Ovary (tissue), 9 donors: ENCODE results near the gene PTPRG. TPM values are rescaled to one million over a fixed set of nuclear protein-coding genes. Genes with fewer than 3 reads are reported as not detected.
A peak's percentile ranks its signal among the peaks of the same experiment; 100 is the strongest.

Experiments used
- DNase-seq, 5 donors: peaks; one replicate each; pipeline ENCODE4 v3.0.0-alpha.2; 2019 to 2020
- H3K27ac ChIP-seq, 2 donors: fragments of 200-600 bp; one replicate each; pipeline versions ENCODE4 v1.5.1 to v1.8.0; 2019 to 2022
- H3K27me3 ChIP-seq: fragments of 200-600 bp; one replicate; pipeline ENCODE4 v1.8.0; 2022
- H3K36me3 ChIP-seq: fragments of 200-600 bp; sonication (generic); one replicate; pipeline ENCODE4 v1.5.1; 2019
- H3K4me1 ChIP-seq: one replicate; pipeline ENCODE4 v1.8.1; 2013; ENCODE audit warnings: mild to moderate bottlenecking, moderate library complexity; ENCODE audit not compliant: insufficient read depth
- H3K4me3 ChIP-seq: fragments of 200-600 bp; sonication (generic); one replicate; pipeline ENCODE4 v1.5.1; 2017
- H3K9me3 ChIP-seq, 2 donors: fragments of 200-600 bp in 1 of 2; sonication (generic) in 1 of 2; one replicate each; pipeline versions ENCODE4 v1.5.1 to v1.8.1; 2013 to 2019; ENCODE audit warnings: mild to moderate bottlenecking in 1 of 2, moderate library complexity in 1 of 2
- CTCF ChIP-seq, 3 donors: fragments of 450-650 bp in 2 of 3; fragments of 200-600 bp in 1 of 3; IDR thresholded peaks; one replicate each; pipeline versions ENCODE4 v1.5.1 to v1.8.0; 2016 to 2022; ENCODE audit warnings: antibody characterized with exemption in 3 of 3, mild to moderate bottlenecking in 1 of 3
- EP300 ChIP-seq: sonication (generic); formaldehyde crosslinking; IDR thresholded peaks from one replicate; pipeline ENCODE4 v1.6.1; 2017; ENCODE audit warnings: antibody characterized with exemption
- POLR2A ChIP-seq: fragments of 450-650 bp; IDR thresholded peaks from one replicate; pipeline ENCODE4 v1.6.1; 2017; ENCODE audit warnings: antibody characterized with exemption, mild to moderate bottlenecking, moderate library complexity
- WGBS, 3 donors: extraction: QIAGEN DNeasy Blood & Tissue Kit in 1 of 3; methylation state at CpG; one replicate each; pipeline versions ENCODE4 v1.1.5 to v1.1.7; 2013 to 2017; 5-methylcytosine and 5-hydroxymethylcytosine counted together
- intact Hi-C, 4 donors: fragments of 100-400 bp; cut with DNase I; formaldehyde crosslinking; loops; one replicate each; pipeline versions ENCODE4 v1.11.0 to v1.15.1; 2022 to 2023
- polyA plus RNA-seq, 2 donors: library from polyadenylated mRNA; stranded (reverse); fragments of 200-250 nt in 1 of 2; fragments of 350-450 nt in 1 of 2; fragmentation: Illumina TruSeq in 1 of 2; extraction: RNeasy Lipid Tissue Mini Kit (QIAGEN cat#74804) in 1 of 2; gene quantifications; one replicate each; pipeline ENCODE4 v1.2.3, GENCODE V29; 2013 to 2014
- total RNA-seq, 7 donors: library from RNA; depleted of rRNA in 2 of 7; stranded (reverse); fragments of >200 nt in 2 of 7; fragmentation: NEBNext Ultra II Directional in 3 of 7; extraction: Animal tissue kit (Norgen Biotek cat#: 25700) in 3 of 7; gene quantifications; one replicate each; pipeline versions ENCODE4 v1.1.0 to v1.2.4, GENCODE V29; 2016 to 2023
- donor health status: DM: no; HTN: no; CAD: no; lungs with moderate emphysema.
- donor health status: DM: no; HTN: no; CAD: no.
- donor health status: Bipolar disorder and iron deficiency.
- donor health status: DM: yes; HTN: yes; CAD: no.
- donor health status: DM: no; HTN: no; CAD: no.
- donor health status: DM: yes; HTN: yes; CAD: no.

Gene PTPRG
- total and polyA plus RNA-seq, 9 donors, result 18.2 to 87.9 (median 47.7) TPM

DNA sequence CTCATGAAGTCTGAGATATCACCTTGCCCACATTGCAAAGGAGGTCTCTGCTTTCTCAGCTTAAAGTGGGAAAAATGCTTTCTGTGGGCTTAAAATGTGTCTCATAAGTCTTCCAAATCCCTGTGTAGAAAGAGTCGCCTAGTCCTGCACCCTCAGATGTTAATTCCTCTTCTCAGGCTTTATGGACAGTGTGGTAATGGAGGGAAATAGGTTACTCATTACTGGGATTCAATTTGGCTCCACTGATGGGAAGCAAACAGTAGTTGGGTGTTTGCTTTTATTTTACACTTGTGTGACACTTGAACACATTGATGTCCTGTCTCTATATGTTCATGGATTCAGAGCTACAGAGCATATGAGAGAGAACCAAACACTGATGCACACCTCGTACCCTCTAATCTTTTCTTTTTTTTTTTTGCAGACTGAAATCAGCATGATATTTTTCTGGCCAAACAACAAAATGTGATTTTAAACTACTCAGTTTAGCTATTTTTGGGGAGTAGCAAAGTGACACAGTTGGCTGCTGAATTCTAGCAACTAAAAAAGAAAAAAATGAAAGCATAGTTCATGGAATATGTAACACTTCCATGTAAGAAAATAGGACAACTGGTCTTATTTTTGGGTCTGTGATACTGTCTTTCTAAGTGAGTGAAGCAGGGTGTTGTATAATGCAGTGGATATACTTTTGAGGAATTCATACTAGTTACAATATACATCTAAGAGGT lies 8.6 kb downstream of the PTPRG start:
- H3K27me3 ChIP-seq, result no peaks in the 10 kb centered on the region
- no peak overlapping the region for H3K4me3 ChIP-seq
- peaks cover 1% of the 10 kb centered on the region for H3K4me1 ChIP-seq
- DNase-seq, result no peak
- intact Hi-C loops, result loop anchor here in 2 of 4 donors (10.0 kb wide), 2 partner anchors 375 to 615 kb away; no protein-coding TSS in a partner anchor
- H3K27ac ChIP-seq, result no peak overlapping the region
- 71 to 73% (median 71%) methylated on average over 2 of the region's 2 CpGs for WGBS, 3 donors
- TF ChIP-seq CTCF (IDR thresholded peaks at IDR 0.05) (no peak), POLR2A (no peak), EP300 (no peak)
- H3K36me3 ChIP-seq, result no peaks in the 10 kb centered on the region
- no peaks in the 10 kb centered on the region for H3K9me3 ChIP-seq

DNA sequence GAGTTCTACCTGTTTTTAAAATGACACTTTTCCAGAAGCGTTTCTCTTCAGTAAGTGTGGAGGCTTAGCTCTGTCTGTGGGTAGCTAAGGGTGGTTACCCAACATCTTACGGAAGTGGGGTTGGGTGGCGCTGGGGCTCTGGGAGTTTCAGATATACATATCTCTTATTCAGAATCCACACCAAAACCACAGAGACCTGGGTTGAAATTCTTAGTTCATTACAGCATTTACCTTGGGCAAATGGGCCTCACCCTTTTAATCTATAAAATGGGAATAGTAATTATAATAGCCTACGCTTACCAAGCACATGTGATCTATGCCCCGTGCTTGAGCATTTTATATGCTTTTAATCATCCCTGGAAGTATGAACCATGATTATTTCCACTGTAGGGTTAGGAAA lies 9.4 kb downstream of the PTPRG start:
- Histone ChIP-seq H3K27ac (no peak overlapping the region), H3K4me1 (peaks cover 1% of the 10 kb centered on the region), H3K9me3 (no peaks in the 10 kb centered on the region), H3K27me3 (no peaks in the 10 kb centered on the region), H3K36me3 (no peaks in the 10 kb centered on the region), H3K4me3 (no peak overlapping the region)
- 92 to 95% (median 94%) methylated on average over 5 of the region's 5 CpGs for WGBS, 3 donors
- intact Hi-C loops, result no loop called here
- TF ChIP-seq POLR2A, result no peak
- no peak for TF ChIP-seq CTCF (IDR thresholded peaks at IDR 0.05)
- no peak for TF ChIP-seq EP300
- no peak for DNase-seq

DNA sequence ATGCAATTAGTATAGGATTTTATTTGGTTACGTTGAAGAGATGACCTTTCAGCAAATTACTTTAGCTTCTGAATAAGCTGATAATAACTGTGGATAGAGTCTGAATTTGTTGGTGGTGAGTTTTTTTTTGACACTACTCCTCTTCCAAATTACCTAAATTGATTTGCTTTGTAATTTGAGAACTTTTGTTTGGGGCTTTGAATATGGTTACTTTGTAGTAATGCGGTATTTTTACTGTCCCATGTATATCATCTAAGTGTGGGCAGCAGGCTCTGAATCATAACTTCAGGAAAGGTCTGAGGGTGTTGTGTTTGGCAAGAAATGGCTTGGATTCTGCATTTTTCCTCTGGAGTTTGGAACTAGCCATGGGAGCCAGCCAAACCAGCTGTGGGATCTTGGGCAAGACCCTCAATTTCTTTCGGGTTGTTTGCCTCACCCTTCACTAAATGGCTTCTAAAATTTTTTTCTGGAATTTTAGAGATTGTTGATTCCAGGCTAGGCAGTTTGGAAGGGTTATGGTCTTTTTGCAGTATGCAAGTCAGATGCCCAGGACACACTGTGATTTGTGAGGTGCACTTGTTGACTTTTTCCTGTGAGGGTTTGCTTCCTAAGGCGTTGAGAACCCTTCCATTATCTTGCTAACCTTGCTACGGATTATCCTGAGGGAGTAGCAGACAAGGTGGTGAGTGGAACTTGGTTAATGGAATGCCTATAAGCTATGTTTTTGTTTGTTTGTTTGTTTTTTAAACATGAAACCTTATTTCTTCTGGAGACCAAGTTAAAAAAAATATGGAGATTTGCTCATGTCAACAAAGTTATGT lies 10.4 kb downstream of the PTPRG start:
- WGBS, 3 donors, result 46 to 61% (median 52%) methylated on average over 5 of the region's 5 CpGs
- Histone ChIP-seq H3K27me3 (no peaks in the 10 kb centered on the region), H3K4me1 (peaks cover 4% of the 10 kb centered on the region), H3K9me3 (no peaks in the 10 kb centered on the region), H3K36me3 (no peaks in the 10 kb centered on the region), H3K27ac (no peak overlapping the region), H3K4me3 (no peak overlapping the region)
- intact Hi-C loops, result no loop called here
- TF ChIP-seq CTCF (IDR thresholded peaks at IDR 0.05) (no peak), EP300 (no peak), POLR2A (no peak)
- peak in 1 of 5 donors; percentile 11 for DNase-seq

DNA sequence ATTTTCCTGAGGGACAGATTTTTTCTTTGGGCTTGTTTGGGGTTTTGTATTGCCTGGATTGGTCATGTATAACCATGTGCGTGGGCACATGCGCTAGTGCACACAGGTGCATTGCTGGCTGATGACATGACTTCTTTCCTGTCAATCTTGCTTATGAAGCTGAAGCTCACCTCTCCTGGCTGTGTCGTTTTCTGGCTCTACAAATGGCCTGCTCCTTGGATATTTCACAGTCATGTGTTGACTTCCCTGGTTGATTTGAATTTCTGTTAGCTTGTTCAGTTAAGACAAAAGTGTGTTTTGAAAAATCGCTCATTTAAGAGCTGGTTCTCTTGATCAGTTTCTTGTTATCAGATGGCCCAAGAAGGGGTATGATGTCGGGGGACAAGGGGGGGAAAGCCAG lies 11.5 kb downstream of the PTPRG start:
- intact Hi-C loops, result no loop called here
- H3K9me3 ChIP-seq, result no peaks in the 10 kb centered on the region
- 92 to 98% (median 94%) methylated on average over 5 of the region's 5 CpGs for WGBS, 3 donors

More for the DNA sequence above, 11.5 kb downstream of the PTPRG start:
- TF ChIP-seq EP300, result no peak
- TF ChIP-seq POLR2A, result no peak
- no peak for DNase-seq
- no peak overlapping the region for H3K4me3 ChIP-seq
- no peak overlapping the region for H3K27ac ChIP-seq
- no peaks in the 10 kb centered on the region for H3K27me3 ChIP-seq
- no peaks in the 10 kb centered on the region for H3K36me3 ChIP-seq
- peaks cover 4% of the 10 kb centered on the region for H3K4me1 ChIP-seq
